HG03108 (cell line): ENCODE results near the gene CATSPER3.
"Not testable (repeated sequence)": the region's sequence is repeated elsewhere in the genome, so short reads cannot be mapped to it uniquely, and the experiment has no call there.

Experiments used
- ATAC-seq: cut with Tn5 transposase; IDR thresholded peaks from one replicate; pipeline ENCODE4 v1.9.1; 2021; ENCODE audit warnings: moderate library complexity; ENCODE audit not compliant: unreplicated experiment

The CATSPER3 gene

DNA sequence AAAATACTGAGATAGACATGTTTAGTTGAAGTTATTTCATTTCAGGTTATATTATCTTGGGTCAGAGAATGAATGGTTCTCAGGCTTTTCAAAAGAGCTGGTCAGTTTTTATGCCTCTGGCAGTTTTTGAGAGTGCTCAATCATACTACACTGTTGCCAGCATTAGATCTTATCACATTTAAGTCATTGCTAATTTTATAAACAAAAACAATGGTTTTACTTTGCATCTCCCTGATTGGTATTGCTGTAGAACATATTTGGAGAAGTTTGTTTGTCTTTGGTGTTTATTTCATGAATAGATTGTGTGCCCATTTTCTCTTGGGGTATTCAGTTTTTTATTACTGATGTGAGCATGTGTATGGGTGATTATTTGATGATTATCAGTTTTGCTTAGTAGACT, 1.5 kb downstream of the CATSPER3 start:
- ATAC-seq, result no peak

DNA sequence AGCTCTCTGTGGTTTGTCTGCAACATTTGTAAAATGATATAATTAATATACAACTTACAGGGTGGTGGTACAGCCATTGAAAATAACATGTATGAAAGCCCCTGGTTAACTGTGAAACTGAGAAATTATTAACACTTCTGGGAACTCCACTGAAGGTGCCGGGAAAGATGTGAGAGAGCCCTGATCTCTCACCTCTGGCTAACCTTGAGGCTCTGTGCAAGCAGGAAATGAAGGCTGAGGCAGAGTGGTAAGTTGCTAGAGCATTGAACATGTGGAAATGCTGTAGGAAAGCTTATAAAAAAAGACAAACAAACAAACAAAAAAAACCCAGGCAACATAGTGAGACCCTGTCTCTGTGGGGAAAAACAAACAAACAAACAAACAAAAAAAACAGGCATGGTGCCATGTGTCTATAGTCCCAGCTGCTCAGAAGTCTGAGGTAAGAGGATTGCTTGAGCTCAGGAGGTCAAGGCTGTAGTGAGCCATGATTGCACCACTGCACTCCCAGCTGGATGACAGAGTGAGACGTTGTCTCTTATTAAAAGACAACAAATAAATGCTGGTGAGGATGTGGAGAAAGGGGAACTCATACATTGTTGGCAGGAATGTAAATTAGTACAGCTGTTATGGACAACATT, 7.5 kb downstream of the CATSPER3 start:
- ATAC-seq, result no peak

DNA sequence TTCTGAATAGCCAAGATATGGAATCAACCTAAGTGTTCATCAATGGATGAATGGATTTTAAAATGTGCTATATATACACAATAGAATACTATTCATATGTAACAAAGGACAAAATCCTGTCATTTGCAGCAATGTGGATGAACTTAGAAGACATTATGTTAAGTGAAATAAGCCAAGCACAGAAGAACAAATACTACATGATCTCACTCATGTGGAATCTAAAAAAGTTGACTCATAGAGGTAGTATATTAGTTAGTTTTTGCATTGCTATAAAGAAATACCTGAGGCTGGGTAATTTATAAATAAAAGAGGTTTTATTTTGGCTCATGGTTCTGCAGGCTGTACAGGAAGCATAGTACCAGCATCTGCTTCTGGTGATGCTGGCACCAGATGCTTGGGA, 8.1 kb downstream of the CATSPER3 start:
- ATAC-seq, result no peak

DNA sequence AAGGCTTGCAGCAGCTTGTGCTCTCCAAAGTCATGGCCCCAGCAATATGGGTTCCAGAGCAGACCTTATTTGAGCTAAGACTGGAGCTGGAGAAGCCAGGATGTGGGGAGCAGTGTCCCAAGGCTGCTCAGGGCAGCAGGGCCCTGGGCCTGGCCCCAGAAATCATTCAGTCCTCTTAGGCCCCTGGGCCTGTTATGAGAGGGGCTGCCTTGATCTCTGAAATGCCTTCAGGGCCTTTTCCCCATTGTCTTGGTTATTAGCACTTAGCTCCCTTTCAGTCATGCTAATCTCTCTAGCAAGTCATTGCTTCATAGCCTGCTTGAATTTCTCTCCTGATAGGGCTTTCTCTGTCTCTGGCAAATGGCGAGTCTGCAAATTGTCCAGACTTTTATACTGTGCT, 9.1 kb downstream of the CATSPER3 start:
- no peak for ATAC-seq

DNA sequence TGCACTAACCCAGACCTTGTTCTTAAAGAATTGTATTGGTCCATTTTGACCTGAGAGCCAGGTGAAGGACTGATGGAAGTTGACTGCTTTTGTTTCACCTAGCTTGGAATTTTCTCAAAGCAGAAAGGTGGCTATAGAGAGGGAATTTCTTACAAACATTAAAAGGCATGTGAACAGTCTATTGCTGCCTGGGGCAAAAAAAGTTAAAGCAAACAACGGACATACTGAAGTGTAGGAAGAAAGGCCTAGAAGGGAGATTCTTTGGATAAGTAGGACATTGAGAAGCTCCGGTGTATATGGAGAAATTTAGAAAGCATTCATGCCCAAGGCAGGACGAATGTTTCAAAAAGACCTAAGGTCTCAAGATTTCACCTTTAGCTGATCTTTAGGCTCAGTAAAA, 11.7 kb downstream of the CATSPER3 start:
- ATAC-seq, result no peak

DNA sequence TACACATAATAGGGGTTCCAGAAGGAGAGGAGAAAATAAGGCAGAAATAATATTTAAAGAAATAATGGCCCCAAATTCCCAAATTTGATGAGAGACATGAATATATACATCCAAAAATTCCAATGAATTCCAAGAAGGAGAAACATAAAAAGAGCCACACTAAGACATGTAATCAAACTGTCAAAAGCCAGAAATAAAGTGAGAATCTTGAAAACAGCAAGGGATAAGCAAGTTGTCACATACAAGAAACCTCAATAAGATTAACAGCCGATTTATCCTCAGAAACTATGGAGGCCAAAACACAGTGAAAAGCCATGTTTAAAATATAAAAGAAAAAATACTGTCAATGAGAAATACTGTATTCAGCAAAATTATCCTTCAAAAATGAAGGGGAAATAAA, 14.5 kb downstream of the CATSPER3 start:
- no peak for ATAC-seq

DNA sequence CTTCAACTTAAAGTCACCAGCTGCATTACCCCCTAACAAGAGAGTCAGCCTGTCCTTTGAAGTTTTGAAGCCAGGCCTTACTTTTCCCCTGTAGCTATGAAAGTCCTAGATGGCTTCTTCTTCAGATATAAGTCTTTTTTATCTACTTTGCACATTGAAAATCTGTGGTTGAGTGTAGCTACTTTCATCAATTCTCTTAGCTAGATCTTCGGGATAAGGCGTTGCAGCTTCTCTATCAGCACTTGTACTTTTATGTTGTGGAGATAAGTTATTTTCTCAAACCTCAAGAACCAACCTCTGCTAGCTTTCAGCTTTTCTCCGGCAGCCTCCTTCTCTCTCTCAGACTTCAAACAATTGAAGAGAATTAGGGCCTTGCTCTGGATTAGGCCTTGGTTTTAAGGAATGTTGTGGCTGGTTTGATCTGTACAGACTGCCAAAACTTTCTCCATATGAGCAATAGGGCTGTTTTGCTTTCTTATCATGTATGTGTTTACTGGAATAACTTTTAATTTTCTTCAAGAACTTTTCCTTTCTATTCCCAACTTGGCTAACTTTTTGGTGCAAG, 21.6 kb downstream of the CATSPER3 start:
- ATAC-seq, result no peak

DNA sequence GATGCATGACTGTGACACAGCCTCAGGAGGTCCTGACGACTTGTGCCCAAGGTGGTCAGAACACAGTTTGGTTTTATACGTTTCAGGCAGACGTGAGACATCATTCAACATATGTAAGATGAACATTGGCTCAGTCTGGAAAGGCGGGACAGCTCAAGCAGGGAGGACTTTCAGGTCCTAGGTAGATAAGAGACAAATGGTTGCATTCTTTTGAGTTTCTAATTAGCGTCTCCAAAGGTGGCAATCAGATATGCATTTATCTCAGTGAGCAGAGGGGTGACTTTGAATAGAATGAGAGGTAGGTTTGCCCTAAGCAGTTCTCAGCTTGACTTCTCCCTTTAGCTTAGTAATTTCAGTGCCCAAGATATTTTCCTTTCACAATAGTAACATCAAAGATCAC, 22.5 kb downstream of the CATSPER3 start:
- ATAC-seq, result not testable (repeated sequence)

DNA sequence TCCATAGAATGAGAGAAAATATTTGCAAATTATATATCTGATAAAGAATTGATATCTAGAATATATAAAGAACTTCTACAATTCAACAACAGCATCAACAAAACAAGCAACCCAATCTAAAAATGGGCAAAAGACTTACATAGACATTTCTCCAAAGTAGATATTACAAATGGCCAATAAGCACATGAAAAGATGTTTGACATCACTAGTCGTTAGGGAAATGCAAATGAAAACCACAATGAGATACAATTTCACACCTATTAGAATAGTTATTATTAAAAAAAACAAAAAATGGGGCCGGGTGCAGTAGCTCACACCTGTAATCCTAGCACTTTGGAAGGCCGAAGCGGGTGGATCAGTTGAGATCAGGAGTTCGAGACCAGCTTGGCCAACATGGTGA, 24.4 kb downstream of the CATSPER3 start:
- no peak for ATAC-seq

DNA sequence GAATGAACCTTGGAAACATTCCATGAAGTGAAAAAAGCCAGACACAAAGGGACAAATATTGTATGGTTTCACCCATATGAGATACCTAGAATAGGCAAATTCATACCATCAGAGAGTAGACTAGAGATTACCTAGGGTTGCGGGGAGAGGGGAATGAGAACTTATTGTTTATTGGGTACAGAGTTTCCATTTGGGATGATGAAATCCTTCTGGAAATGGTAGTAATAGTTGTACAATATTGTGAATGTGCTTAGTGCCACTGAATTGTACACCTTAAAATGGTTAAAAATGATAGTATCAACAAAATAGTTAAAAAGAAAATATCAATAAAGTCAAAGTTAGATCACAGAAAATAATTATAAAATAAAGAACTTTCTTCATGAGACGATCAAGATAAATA, 25.5 kb downstream of the CATSPER3 start:
- ATAC-seq, result no peak

DNA sequence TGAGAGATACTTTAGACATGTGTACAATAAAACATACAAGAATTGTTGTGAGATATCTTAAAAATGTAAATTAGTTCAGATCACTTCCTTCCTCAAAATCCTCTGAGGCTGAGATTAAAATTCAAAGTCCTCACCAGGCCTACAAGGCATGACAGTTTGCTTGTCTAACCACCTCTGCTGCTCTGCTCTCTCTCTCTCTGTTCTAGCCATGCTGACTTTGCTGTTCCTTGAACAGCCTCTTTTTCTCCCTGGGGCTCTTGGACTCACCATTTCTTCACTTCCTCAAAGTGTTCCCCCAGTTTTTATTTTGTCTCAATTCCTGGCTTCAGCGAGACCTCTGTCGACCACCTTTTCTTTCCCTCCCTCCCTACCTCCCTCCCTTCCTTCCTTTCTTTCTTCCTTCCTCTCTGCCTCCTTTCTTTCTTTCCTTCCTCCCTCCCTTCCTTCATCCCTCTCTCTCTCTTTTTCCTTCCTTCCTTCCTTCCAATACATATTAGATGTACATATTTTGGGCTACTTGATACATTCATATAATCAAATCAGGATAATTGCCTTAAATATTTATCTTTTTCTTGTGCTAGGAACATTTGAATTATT, 27.0 kb downstream of the CATSPER3 start:
- ATAC-seq, result no peak

DNA sequence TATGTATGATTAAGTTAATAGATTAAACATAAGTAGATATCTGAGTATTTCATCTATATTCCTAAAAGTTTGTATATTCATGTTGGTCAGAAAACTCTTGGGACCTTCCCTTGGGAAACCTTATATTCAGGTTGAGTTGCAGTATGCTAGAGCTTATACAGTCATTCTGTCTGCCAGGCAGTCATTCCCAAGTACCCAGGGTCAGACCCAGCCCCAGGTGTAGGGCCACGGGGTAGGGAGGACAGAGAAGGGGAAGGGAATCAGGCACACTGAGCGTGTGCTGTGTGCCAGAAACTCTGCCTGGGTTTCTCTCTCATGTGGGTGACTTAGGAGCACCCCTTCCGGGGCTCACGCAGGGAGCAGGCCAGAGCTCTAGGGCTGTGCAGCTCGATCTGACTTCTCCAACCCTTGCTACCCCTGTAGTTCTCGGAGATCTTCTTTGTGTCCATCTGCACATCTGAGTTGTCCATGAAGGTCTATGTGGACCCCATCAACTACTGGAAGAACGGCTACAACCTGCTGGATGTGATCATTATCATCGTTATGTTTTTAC, 28.2 kb downstream of the CATSPER3 start:
- ATAC-seq, result no peak

DNA sequence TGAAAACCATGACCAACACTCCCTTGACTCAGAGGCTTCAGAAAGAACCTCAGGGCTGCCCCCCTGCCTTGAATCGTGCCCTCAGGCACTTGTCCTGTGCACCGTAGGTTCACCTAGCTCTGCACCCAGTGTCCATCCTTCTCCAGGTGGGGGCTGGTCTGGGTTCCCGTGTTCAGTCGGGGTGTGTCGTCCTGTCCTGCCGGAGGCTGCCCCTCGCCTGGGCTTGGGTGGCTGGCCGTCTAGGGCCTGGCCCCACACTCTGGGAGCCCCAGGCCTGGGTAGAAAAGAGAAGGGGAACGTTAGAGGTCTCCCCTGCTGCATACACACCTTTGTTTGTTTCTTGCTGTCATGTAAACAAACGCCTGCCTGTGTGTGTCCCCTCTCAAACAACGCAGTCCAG, 29.3 kb downstream of the CATSPER3 start:
- no peak for ATAC-seq

DNA sequence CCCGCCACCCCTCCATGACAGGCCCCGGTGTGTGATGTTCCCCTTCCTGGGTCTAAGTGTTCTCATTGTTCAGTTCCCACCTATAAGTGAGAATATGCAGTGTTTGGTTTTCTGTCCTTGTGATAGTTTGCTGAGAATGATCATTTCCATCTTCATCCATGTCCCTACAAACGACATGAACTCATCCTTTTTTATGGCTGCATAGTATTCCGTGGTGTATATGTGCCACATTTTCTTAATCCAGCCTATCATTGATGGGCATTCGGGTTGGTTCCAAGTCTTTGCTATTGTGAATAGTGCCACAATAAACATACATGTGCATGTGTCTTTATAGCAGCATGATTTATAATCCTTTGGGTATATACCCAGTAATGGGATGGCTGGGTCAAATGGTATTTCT, 30.4 kb downstream of the CATSPER3 start:
- not testable (repeated sequence) for ATAC-seq

DNA sequence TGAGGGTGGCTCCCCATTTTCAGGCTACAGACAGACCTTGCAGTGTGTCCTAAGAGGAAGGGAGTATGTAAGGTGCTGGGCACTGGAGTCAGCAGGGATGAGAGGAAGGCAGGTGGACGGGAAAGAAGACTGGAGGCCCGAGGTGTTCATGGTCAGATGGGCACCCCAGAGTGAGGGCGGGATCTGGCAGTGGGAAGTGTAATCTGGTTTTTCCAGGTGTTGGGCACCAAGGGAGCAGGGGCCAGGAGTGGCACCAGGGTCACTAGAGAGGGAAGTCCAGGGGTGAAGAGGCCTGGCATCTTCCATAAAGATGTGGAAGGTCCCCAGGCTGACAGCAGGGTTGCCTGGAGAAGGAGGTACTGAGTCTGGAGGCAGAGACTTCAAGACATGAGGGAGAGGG, 36.7 kb downstream of the CATSPER3 start:
- no peak for ATAC-seq

DNA sequence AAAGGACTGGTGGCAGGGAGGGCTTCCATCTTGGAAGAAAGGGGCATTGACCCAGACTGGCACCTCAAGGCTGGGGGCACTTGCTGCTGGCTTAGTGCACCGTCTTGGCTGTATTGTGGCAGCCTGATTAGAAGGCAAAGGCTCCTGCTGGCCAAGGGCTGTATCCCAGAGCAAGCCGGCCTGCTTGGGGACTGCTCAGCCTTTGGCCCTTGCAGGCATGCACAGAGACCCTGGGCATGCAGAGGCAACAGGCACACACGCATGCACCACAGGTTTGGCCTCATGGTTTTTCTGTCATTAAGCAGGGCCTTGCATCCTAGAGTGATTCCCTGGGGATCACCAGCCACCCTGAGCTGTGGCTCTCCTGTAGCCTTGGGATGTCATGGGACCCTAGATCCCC, 37.4 kb downstream of the CATSPER3 start:
- no peak for ATAC-seq

DNA sequence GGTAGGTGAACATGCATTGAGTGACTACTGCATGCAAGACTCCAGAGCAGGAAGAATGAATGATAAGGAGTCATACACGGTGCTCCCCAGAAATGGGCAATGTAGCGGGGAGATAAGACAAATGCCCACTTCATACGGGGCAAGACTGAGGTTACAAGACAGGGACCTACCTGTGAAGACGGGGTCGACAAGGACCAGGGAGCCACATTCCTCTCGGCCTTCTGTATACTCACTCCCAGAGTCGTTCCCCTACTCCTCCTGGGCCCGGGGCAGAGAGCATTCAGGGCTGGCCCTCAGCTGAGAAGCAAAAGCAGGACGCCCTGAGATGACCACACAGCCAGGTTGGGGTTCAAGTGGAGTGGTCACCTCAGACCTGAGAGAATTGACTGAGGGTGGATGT, 39.6 kb downstream of the CATSPER3 start:
- ATAC-seq, result no peak

DNA sequence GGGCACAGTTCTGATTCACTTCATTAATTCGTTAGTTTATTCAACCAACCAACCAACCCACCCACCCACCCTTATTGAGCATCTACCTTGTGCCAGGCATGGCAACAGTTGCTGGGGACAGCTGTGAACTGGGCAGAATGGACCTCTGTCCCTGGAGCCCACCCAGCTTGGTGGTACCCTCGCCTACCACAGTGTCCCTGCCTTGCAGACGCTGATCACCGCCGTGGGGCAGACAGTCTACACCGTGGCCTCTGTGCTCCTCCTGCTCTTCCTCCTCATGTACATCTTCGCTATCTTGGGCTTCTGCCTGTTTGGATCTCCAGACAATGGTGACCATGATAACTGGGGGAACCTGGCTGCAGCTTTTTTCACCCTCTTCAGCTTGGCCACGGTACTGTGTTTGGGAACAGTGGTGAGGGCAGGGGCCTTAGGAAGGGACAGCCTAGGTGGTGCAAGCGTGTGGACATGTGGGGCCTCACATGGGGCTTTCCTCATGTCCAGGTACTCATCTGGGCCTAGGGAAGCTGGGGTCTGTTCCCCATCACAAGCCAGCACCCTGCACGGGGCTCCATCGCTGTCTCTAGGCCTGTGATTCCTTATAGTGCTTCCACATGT, 40.1 kb downstream of the CATSPER3 start:
- no peak for ATAC-seq

DNA sequence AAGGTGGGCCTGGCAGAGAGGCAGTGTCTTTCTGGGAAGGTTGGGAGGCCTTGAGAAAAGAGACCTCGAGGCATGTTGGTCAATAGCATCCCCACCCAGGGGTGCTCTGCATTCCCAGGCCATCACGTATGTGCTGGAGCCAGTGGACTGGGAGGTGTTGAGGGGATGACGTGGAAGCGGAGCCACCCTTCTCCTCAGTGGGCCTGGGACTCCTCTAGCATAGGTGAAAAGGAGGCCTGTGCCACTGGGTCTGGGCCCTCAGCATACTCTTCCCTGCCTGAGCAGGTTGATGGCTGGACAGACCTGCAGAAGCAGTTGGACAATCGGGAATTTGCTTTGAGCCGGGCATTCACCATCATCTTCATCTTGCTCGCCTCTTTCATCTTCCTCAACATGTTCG, 40.8 kb downstream of the CATSPER3 start:
- no peak for ATAC-seq

DNA sequence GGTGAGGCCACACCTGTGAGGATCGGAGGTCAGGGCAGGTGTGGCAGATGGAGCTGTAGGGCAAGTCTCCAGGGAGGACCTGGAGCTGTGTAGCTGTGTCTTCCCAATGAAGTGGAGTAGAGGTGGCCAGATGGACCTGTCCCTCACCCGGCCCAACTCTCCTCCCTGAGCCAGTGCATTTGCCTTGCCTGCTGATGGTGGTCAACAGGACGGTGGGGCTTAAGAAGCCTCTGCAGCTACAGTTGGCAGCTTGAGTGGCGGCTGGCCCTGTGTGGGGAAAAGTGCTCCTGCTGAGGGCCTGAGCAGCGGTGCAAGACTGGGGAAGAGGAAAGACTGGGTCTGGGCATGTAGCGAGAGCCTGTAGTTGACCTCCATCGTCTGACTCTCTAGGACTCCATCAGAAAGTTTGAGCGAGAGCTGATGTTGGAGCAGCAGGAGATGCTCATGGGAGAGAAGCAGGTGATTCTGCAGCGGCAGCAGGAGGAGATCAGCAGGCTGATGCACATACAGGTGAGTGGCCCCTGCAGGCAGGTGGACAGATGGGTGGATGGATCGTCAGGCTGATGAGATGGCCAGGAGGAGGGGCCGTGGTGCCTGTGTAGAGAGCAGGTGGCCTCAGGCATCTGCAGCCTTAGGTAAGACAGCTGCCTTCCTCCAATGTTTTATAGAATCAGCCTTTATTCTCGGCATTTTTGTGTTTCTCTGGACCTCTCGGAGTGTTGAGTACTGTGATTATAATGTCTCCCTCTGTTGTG, 41.5 kb downstream of the CATSPER3 start:
- no peak for ATAC-seq

DNA sequence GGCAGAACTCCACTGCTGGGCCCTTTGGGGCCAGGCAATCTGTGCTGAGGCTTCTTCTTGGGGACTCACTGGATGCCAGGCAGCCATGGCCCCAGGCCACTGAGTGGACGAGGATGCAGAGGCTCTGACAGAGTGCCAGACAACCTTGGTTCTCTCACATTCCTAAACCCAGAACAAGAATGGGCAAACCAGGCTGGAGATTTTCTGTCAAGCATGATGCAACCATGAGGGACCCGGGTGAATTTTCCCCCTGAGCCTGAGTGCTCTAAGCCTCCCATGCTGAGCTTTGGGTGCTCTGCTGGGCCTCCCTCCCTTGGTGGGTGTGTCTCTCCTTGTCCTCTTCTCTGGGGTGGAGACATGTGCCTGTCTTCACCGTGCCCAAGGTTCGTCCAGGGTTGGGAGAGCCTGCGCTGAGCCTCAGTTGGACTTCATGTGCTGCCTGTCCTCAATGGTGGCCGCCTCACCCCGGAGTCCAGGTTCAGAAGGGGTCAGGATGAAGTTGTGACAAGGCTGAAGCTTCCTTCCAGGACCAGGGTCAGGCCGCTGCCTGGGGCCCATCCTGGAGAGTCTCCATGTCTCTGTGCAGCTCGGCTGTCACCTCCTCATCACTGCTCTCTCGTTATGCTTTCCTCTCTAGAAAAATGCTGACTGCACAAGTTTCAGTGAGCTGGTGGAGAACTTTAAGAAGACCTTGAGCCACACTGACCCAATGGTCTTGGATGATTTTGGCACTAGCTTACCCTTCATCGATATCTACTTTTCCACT, 42.2 kb downstream of the CATSPER3 start:
- no peak for ATAC-seq
